ENCODE results near the gene PROB1.

DNA sequence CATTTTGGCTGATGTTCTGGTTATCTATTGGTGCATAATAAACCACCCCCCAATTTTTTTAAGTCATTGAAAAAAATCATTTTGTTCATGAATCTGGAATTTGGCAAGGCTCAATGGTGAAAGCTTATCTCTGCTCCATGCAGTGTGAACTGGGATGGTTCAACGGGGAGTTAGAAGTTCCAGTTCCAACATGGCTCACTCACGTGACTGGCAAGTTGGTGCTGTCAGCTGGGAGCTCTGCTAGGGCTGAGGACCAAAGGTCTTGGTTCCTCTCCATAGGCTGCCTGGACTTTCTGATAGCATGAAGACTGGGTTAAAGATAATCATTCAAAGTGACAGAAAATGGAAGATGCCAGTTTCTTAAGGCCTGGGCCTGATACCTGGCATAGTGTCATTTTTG lies 12.1 kb upstream of the PROB1 start:
- no peak for TF ChIP-seq GATA2 (IDR thresholded peaks at IDR 0.05; ENCODE audit: low read depth, low read length)
- TF ChIP-seq GATA3 (IDR thresholded peaks at IDR 0.05; ENCODE audit: low read depth, low read length), result no peak

Data from SH-SY5Y (cell line).